GM11168 (cell line): ENCODE results near the gene FGFRL1.
"Not testable (repeated sequence)": the region's sequence is repeated elsewhere in the genome, so short reads cannot be mapped to it uniquely, and the experiment has no call there.

Source experiments
- in situ Hi-C: fragments of 300-500 bp; cut with MboI; formaldehyde crosslinking; loops from one replicate; pipeline ENCODE4 v1.12.0; 2022; ENCODE audit warnings: low sequenced_read_pairs; ENCODE audit not compliant: unreplicated experiment

FGFRL1 gene

GRCh38 chr4:991451-992296 is 19.8 kb upstream of the FGFRL1 start:
- in situ Hi-C loops, result no loop called here

GRCh38 chr4:992297-993110 is 18.9 kb upstream of the FGFRL1 start:
- in situ Hi-C loops, result no loop called here

GRCh38 chr4:993111-994029 is 18.1 kb upstream of the FGFRL1 start, which contains the start of gene SLC26A1:
SLC26A1 (minus strand) TSS chr4:993404; CDS start chr4:991703, 1,701 bp downstream.
- in situ Hi-C loops, result no loop called here

GRCh38 chr4:995311-996026 is 16.0 kb upstream of the FGFRL1 start:
- in situ Hi-C loops, result no loop called here

- in situ Hi-C loops, result no loop called here
These were observed 15.1 kb upstream of the FGFRL1 start for GRCh38 chr4:996030-996996.

GRCh38 chr4:996997-997374 is 14.4 kb upstream of the FGFRL1 start:
- in situ Hi-C loops, result no loop called here

- in situ Hi-C loops, result no loop called here
These were observed 13.9 kb upstream of the FGFRL1 start for GRCh38 chr4:997375-998071.

GRCh38 chr4:998096-998691 is 13.2 kb upstream of the FGFRL1 start:
- in situ Hi-C loops, result no loop called here

- in situ Hi-C loops, result not testable (repeated sequence)
These were observed 12.1 kb upstream of the FGFRL1 start for GRCh38 chr4:999240-999863.

- in situ Hi-C loops, result no loop called here
These were observed 11.5 kb upstream of the FGFRL1 start for GRCh38 chr4:999882-1000425.

GRCh38 chr4:1000686-1001260 is 10.7 kb upstream of the FGFRL1 start:
- in situ Hi-C loops, result no loop called here

- in situ Hi-C loops, result no loop called here
These were observed 9.8 kb upstream of the FGFRL1 start for GRCh38 chr4:1001561-1002130.

GRCh38 chr4:1002131-1002630 is 9.2 kb upstream of the FGFRL1 start:
- in situ Hi-C loops, result no loop called here

GRCh38 chr4:1002631-1003251 is 8.7 kb upstream of the FGFRL1 start:
- in situ Hi-C loops, result no loop called here

GRCh38 chr4:1003271-1004070 is 8.0 kb upstream of the FGFRL1 start:
- in situ Hi-C loops, result no loop called here
